Retinal pigment epithelial cell (primary cell): ENCODE results near the gene RIC8A.

Source experiments
- DNase-seq: peaks from one replicate; pipeline ENCODE4 v3.0.0-alpha.2; 2010; ENCODE audit warnings: low read depth
- H3K4me3 ChIP-seq: 2 replicates; pipeline ENCODE4 v1.5.1; 2011; ENCODE audit warnings: mild to moderate bottlenecking, low read length, control low read depth, moderate library complexity
- TF ChIP-seq, protein P1 (sequence below): conservative IDR thresholded peaks from 2 replicates; pipeline ENCODE4 v1.5.1; 2011; ENCODE audit warnings: low read depth, low read length, control low read depth, inconsistent platforms

The RIC8A gene

DNA sequence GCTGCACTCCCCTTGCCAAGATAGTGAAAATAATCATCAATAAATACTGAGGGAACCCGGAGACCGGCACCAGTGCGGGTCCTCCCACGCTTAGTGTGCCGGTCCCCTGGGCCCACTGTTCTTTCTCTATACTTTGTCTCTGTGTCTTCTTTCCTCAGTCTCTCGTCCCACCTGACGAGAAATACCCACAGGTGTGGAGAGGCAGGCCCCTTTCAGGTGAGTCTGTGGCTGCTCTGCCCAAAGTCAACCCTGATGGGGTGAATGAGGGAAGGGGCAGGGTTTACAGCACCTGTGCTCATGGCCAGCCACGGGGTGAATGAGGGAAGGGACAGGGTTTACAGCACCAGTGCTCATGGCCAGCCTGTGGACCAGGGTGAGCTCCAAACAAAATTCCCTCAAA, 5.0 kb upstream of the RIC8A start:
- no peak for DNase-seq
- H3K4me3 ChIP-seq: no peak overlapping the region
- TF ChIP-seq, protein P1, sequence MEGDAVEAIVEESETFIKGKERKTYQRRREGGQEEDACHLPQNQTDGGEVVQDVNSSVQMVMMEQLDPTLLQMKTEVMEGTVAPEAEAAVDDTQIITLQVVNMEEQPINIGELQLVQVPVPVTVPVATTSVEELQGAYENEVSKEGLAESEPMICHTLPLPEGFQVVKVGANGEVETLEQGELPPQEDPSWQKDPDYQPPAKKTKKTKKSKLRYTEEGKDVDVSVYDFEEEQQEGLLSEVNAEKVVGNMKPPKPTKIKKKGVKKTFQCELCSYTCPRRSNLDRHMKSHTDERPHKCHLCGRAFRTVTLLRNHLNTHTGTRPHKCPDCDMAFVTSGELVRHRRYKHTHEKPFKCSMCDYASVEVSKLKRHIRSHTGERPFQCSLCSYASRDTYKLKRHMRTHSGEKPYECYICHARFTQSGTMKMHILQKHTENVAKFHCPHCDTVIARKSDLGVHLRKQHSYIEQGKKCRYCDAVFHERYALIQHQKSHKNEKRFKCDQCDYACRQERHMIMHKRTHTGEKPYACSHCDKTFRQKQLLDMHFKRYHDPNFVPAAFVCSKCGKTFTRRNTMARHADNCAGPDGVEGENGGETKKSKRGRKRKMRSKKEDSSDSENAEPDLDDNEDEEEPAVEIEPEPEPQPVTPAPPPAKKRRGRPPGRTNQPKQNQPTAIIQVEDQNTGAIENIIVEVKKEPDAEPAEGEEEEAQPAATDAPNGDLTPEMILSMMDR: no peak

- TF ChIP-seq, protein P1: no peak
- H3K4me3 ChIP-seq: no peak overlapping the region
- DNase-seq: no peak
These were observed 4.2 kb upstream of the RIC8A start for GRCh38 chr11:203056-203944.

DNA sequence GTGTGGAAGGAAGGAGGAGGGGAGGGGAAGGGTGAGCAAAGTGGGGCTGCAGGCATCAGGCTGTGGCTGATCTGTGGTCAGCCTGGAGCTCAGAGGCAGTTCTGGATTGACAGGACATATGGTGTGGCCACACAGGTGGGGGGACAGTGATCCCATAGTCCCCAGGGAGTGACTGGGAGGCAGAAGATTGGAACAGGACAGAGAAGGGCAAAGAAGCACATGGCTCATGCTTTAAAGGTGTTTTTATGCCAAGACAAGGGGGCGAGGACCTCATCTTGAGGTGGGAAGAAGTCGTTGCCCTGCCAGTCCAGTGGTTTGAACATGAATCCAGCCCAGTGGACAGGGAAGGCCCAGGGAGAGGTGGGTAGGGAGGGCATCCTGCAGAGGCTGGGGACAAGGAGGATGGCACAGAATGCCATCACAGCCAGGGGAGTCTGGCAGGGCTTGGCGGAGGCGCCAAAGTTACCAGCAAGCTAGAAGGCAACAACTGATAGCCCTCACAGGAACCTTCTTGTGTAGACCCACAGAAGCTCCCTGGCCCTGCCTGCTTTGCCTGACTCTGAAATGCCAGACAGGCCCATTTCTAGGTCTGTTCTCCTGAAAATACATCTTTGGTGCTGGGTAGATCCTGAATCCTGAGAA, 3.4 kb upstream of the RIC8A start:
- TF ChIP-seq, protein P1: no peak
- no peak for DNase-seq
- no peak overlapping the region for H3K4me3 ChIP-seq

DNA sequence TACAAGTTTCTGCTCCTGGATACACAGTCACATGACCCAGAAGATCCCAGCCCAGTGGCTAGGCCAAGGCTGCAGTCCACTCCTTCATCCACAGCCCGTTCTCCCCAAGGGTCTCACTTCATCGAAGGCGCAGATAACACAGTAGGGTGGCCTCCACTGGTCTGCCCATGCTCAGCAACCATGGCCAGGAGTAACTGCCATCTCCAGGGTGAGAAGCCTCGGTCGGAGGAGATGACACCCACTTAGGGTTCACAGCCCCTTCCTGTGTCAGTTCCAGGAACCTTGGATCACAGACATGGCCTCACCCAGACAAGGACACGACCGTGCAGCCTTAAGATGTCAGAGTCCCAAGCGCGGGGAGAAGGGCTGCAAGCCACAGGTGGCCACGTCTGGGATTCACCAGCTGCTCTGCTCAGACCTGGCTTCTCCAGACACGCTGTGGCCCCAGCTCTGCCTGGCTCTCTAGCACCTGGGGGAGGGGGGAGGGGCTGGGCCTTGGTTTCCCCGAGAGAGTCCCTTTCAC, 2.9 kb upstream of the RIC8A start:
- H3K4me3 ChIP-seq: no peak overlapping the region
- TF ChIP-seq, protein P1: no peak
- DNase-seq: no peak

GRCh38 chr11:205221-206001, 2.1 kb upstream of the RIC8A start:
- peak overlapping the region; percentile 92 for H3K4me3 ChIP-seq

DNA sequence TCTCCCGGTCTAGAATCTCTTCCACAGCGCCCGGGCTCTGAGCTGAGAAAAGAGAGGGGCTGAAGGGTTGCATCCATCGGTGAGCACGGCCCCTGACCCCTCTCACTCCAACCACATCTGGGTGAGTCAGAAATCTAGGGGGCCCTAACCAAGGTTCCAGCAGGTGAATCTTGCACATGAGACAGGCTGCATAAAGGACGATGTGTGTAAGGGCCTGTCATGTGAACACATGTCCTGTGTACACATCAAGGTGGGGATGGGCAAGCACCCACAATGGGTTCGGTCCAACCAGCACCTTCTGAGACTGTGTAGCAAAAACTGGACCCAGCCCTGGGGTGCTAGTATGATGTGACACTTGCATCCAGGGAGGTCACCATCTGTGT, 1.5 kb upstream of the RIC8A start:
- TF ChIP-seq, protein P1: no peak
- no peak for DNase-seq
- peak overlapping the region; percentile 92 for H3K4me3 ChIP-seq

More at GRCh38 chr11:205221-206001, 2.1 kb upstream of the RIC8A start:
- TF ChIP-seq, protein P1: no peak
- no peak for DNase-seq
